ENCODE measurements around the gene ZP4. TPM values are rescaled to one million over a fixed set of nuclear protein-coding genes. Genes with fewer than 3 reads are reported as not detected.

ZP4 gene
- total RNA-seq: not detected
- polyA plus RNA-seq (ENCODE audit: insufficient read length in 2 of 2): not detected
- long read RNA-seq, donor 1: 0 reads
- long read RNA-seq, donor 2: 0 reads
- long read RNA-seq, donor 3: 0 reads
- long read RNA-seq, donor 4: 0 reads

- no peak for DNase-seq (ENCODE audit: low read depth in 4 of 6, low spot score in 6 of 6)
- H3K27ac ChIP-seq (ENCODE audit: low read depth, low read length): no peak within 1 kb of the TSS
- H3K4me1 ChIP-seq (ENCODE audit: control insufficient read depth, insufficient read depth, low read length): no peaks in the 10 kb centered on the region
- H3K4me3 ChIP-seq (ENCODE audit: low read depth, low read length): no peak within 1 kb of the TSS
- WGBS (ENCODE audit: insufficient coverage): 100% methylated on average over 1 of the region's 2 CpGs
- no peaks in the 10 kb centered on the region for H3K36me3 ChIP-seq (ENCODE audit: control insufficient read depth, insufficient read depth, low read length)
- no peaks in the 10 kb centered on the region for H3K9me3 ChIP-seq (ENCODE audit: control insufficient read depth, insufficient read depth, low read length)
- no peaks in the 10 kb centered on the region for H3K27me3 ChIP-seq (ENCODE audit: control insufficient read depth, insufficient read depth, low read length)
These were observed at the start of gene ZP4 for GRCh38 chr1:237890822-237891221. ZP4 (minus strand) TSS chr1:237890922; CDS start chr1:237890635, 287 bp downstream.

- no peaks in the 10 kb centered on the region for H3K4me1 ChIP-seq (ENCODE audit: control insufficient read depth, insufficient read depth, low read length)
- no peaks in the 10 kb centered on the region for H3K9me3 ChIP-seq (ENCODE audit: control insufficient read depth, insufficient read depth, low read length)
- H3K36me3 ChIP-seq (ENCODE audit: control insufficient read depth, insufficient read depth, low read length): no peaks in the 10 kb centered on the region
- WGBS (ENCODE audit: insufficient coverage): 72% methylated on average over 8 of the region's 8 CpGs
- no peak overlapping the region for H3K4me3 ChIP-seq (ENCODE audit: low read depth, low read length)
- no peak overlapping the region for H3K27ac ChIP-seq (ENCODE audit: low read depth, low read length)
- no peak for DNase-seq (ENCODE audit: low read depth in 4 of 6, low spot score in 6 of 6)
- no peaks in the 10 kb centered on the region for H3K27me3 ChIP-seq (ENCODE audit: control insufficient read depth, insufficient read depth, low read length)
These were observed 47.8 kb upstream of the ZP4 start for GRCh38 chr1:237938553-237938952.

- Histone ChIP-seq H3K27ac (ENCODE audit: low read depth, low read length) (no peak overlapping the region), H3K27me3 (ENCODE audit: control insufficient read depth, insufficient read depth, low read length) (no peaks in the 10 kb centered on the region), H3K9me3 (ENCODE audit: control insufficient read depth, insufficient read depth, low read length) (no peaks in the 10 kb centered on the region), H3K36me3 (ENCODE audit: control insufficient read depth, insufficient read depth, low read length) (no peaks in the 10 kb centered on the region), H3K4me3 (ENCODE audit: low read depth, low read length) (no peak overlapping the region), H3K4me1 (ENCODE audit: control insufficient read depth, insufficient read depth, low read length) (no peaks in the 10 kb centered on the region)
- WGBS (ENCODE audit: insufficient coverage): 90% methylated on average over 2 of the region's 5 CpGs
- no peak for DNase-seq (ENCODE audit: low read depth in 4 of 6, low spot score in 6 of 6)
These were observed 47.3 kb upstream of the ZP4 start for GRCh38 chr1:237938068-237938467.

GRCh38 chr1:237932816-237933215, 42.1 kb upstream of the ZP4 start:
- WGBS (ENCODE audit: insufficient coverage): 97% methylated on average over 3 of the region's 3 CpGs
- Histone ChIP-seq H3K4me3 (ENCODE audit: low read depth, low read length) (no peak overlapping the region), H3K4me1 (ENCODE audit: control insufficient read depth, insufficient read depth, low read length) (no peaks in the 10 kb centered on the region), H3K9me3 (ENCODE audit: control insufficient read depth, insufficient read depth, low read length) (no peaks in the 10 kb centered on the region), H3K27ac (ENCODE audit: low read depth, low read length) (no peak overlapping the region), H3K36me3 (ENCODE audit: control insufficient read depth, insufficient read depth, low read length) (no peaks in the 10 kb centered on the region), H3K27me3 (ENCODE audit: control insufficient read depth, insufficient read depth, low read length) (no peaks in the 10 kb centered on the region)
- DNase-seq (ENCODE audit: low read depth in 4 of 6, low spot score in 6 of 6): no peak

GRCh38 chr1:237931581-237931980, 40.9 kb upstream of the ZP4 start:
- no peaks in the 10 kb centered on the region for H3K36me3 ChIP-seq (ENCODE audit: control insufficient read depth, insufficient read depth, low read length)
- peak in 2 of 6 donors; percentile 11 to 13 for DNase-seq (ENCODE audit: low read depth in 4 of 6, low spot score in 6 of 6)
- no peaks in the 10 kb centered on the region for H3K4me1 ChIP-seq (ENCODE audit: control insufficient read depth, insufficient read depth, low read length)
- H3K27ac ChIP-seq (ENCODE audit: low read depth, low read length): no peak overlapping the region
- H3K4me3 ChIP-seq (ENCODE audit: low read depth, low read length): no peak overlapping the region
- no peaks in the 10 kb centered on the region for H3K9me3 ChIP-seq (ENCODE audit: control insufficient read depth, insufficient read depth, low read length)
- WGBS (ENCODE audit: insufficient coverage): 100% methylated on average over 1 of the region's 4 CpGs
- no peaks in the 10 kb centered on the region for H3K27me3 ChIP-seq (ENCODE audit: control insufficient read depth, insufficient read depth, low read length)

- H3K9me3 ChIP-seq (ENCODE audit: control insufficient read depth, insufficient read depth, low read length): no peaks in the 10 kb centered on the region
- H3K27ac ChIP-seq (ENCODE audit: low read depth, low read length): no peak overlapping the region
- DNase-seq (ENCODE audit: low read depth in 4 of 6, low spot score in 6 of 6): no peak
- no peaks in the 10 kb centered on the region for H3K4me1 ChIP-seq (ENCODE audit: control insufficient read depth, insufficient read depth, low read length)
- no peaks in the 10 kb centered on the region for H3K36me3 ChIP-seq (ENCODE audit: control insufficient read depth, insufficient read depth, low read length)
- 98% methylated on average over 13 of the region's 15 CpGs for WGBS (ENCODE audit: insufficient coverage)
- no peak overlapping the region for H3K4me3 ChIP-seq (ENCODE audit: low read depth, low read length)
- no peaks in the 10 kb centered on the region for H3K27me3 ChIP-seq (ENCODE audit: control insufficient read depth, insufficient read depth, low read length)
These were observed 36.5 kb upstream of the ZP4 start for GRCh38 chr1:237927198-237927597.

- no peaks in the 10 kb centered on the region for H3K36me3 ChIP-seq (ENCODE audit: control insufficient read depth, insufficient read depth, low read length)
- H3K27me3 ChIP-seq (ENCODE audit: control insufficient read depth, insufficient read depth, low read length): no peaks in the 10 kb centered on the region
- no peak for DNase-seq (ENCODE audit: low read depth in 4 of 6, low spot score in 6 of 6)
- H3K27ac ChIP-seq (ENCODE audit: low read depth, low read length): no peak overlapping the region
- H3K4me3 ChIP-seq (ENCODE audit: low read depth, low read length): no peak overlapping the region
- H3K9me3 ChIP-seq (ENCODE audit: control insufficient read depth, insufficient read depth, low read length): no peaks in the 10 kb centered on the region
- no peaks in the 10 kb centered on the region for H3K4me1 ChIP-seq (ENCODE audit: control insufficient read depth, insufficient read depth, low read length)
These were observed 30.6 kb upstream of the ZP4 start for GRCh38 chr1:237921306-237921705.

GRCh38 chr1:237913345-237913744, 22.6 kb upstream of the ZP4 start:
- Histone ChIP-seq H3K4me3 (ENCODE audit: low read depth, low read length) (no peak overlapping the region), H3K4me1 (ENCODE audit: control insufficient read depth, insufficient read depth, low read length) (no peaks in the 10 kb centered on the region), H3K36me3 (ENCODE audit: control insufficient read depth, insufficient read depth, low read length) (no peaks in the 10 kb centered on the region), H3K27ac (ENCODE audit: low read depth, low read length) (no peak overlapping the region), H3K27me3 (ENCODE audit: control insufficient read depth, insufficient read depth, low read length) (no peaks in the 10 kb centered on the region), H3K9me3 (ENCODE audit: control insufficient read depth, insufficient read depth, low read length) (peaks cover 4% of the 10 kb centered on the region)
- DNase-seq (ENCODE audit: low read depth in 4 of 6, low spot score in 6 of 6): no peak
- 100% methylated on average over 2 of the region's 2 CpGs for WGBS (ENCODE audit: insufficient coverage)

- Histone ChIP-seq H3K4me3 (ENCODE audit: low read depth, low read length) (no peak overlapping the region), H3K9me3 (ENCODE audit: control insufficient read depth, insufficient read depth, low read length) (peaks cover 4% of the 10 kb centered on the region), H3K4me1 (ENCODE audit: control insufficient read depth, insufficient read depth, low read length) (no peaks in the 10 kb centered on the region), H3K27ac (ENCODE audit: low read depth, low read length) (no peak overlapping the region), H3K36me3 (ENCODE audit: control insufficient read depth, insufficient read depth, low read length) (no peaks in the 10 kb centered on the region), H3K27me3 (ENCODE audit: control insufficient read depth, insufficient read depth, low read length) (no peaks in the 10 kb centered on the region)
- DNase-seq (ENCODE audit: low read depth in 4 of 6, low spot score in 6 of 6): no peak
These were observed 21.2 kb upstream of the ZP4 start for GRCh38 chr1:237911911-237912310.

- H3K4me3 ChIP-seq (ENCODE audit: low read depth, low read length): no peak overlapping the region
- no peaks in the 10 kb centered on the region for H3K36me3 ChIP-seq (ENCODE audit: control insufficient read depth, insufficient read depth, low read length)
- H3K4me1 ChIP-seq (ENCODE audit: control insufficient read depth, insufficient read depth, low read length): no peaks in the 10 kb centered on the region
- H3K9me3 ChIP-seq (ENCODE audit: control insufficient read depth, insufficient read depth, low read length): peaks cover 4% of the 10 kb centered on the region
- no peak for DNase-seq (ENCODE audit: low read depth in 4 of 6, low spot score in 6 of 6)
- no peak overlapping the region for H3K27ac ChIP-seq (ENCODE audit: low read depth, low read length)
- 86% methylated on average over 1 of the region's 2 CpGs for WGBS (ENCODE audit: insufficient coverage)
- no peaks in the 10 kb centered on the region for H3K27me3 ChIP-seq (ENCODE audit: control insufficient read depth, insufficient read depth, low read length)
These were observed 20.1 kb upstream of the ZP4 start for GRCh38 chr1:237910834-237911233.

Measured in spinal cord (tissue), 10 donors.